GM12873 (cell line): ENCODE measurements around the gene PGAP1.

ENCODE experiments used
- CTCF ChIP-seq: IDR thresholded peaks from 2 replicates; pipeline ENCODE4 v1.5.1; 2012; ENCODE audit warnings: low read depth, mild to moderate bottlenecking, moderate library complexity, low read length, control low read depth; ENCODE audit not compliant: insufficient read depth; ENCODE audit errors: missing control alignments

Gene PGAP1

GRCh38 chr2:196967116-196967515, 40.6 kb upstream of the PGAP1 start:
- TF ChIP-seq CTCF: no peak

- TF ChIP-seq CTCF: no peak
Observed at GRCh38 chr2:196966061-196966460, 39.6 kb upstream of the PGAP1 start.

GRCh38 chr2:196965651-196966050, 39.1 kb upstream of the PGAP1 start:
- no peak for TF ChIP-seq CTCF

DNA sequence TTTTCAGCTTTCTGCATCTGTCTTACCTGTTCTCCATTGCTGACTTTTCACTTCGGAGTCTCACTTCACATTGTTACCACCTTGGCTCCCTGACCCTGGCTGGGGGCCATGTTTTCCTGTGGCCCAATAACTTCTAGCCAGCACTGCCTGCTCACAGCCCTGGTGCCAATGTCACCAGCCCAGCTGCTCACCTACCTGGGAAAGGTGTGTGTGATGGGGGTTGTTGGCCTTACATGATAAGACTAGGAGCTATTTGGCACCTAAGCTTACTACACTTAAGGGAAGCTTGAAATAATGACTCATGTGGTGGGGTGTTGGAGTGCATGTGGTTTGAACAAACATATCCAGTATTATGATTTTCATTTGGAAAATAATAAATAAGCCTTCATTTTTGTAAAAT, 37.5 kb upstream of the PGAP1 start:
- TF ChIP-seq CTCF: no peak

GRCh38 chr2:196963043-196963442, 36.5 kb upstream of the PGAP1 start:
- TF ChIP-seq CTCF: no peak

GRCh38 chr2:196962325-196962724, 35.8 kb upstream of the PGAP1 start:
- no peak for TF ChIP-seq CTCF

DNA sequence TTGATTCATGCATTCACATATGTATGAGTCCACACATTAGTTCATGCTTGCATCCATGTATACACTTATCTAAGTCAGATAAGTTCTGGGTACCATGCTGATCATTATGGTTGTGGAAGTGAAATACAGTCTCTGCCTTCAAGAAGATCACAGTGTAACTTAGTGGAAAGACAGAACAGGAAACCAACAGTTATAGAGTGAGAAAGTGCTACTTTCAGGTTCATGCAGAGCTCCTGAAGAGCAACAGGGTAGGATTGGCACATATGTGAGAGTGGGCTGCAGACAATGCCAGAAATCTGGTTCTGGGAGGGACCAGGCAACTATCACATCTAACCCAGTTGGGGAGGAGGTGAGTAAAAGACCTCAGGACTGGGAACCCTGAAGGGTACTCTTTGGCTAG, 35.4 kb upstream of the PGAP1 start:
- TF ChIP-seq CTCF: no peak
